HG02642 (cell line): ENCODE data around the gene GPLD1.

Experiments used
- ATAC-seq: cut with Tn5 transposase; IDR thresholded peaks from one replicate; pipeline ENCODE4 v1.9.1; 2021; ENCODE audit warnings: mild to moderate bottlenecking; ENCODE audit not compliant: unreplicated experiment, poor library complexity

GPLD1 gene

GRCh38 chr6:24460966-24461365, 28.4 kb downstream of the GPLD1 start:
- no peak for ATAC-seq

- no peak for ATAC-seq
These were observed 30.4 kb downstream of the GPLD1 start for GRCh38 chr6:24458941-24459340.

GRCh38 chr6:24458134-24458533, 31.2 kb downstream of the GPLD1 start:
- ATAC-seq = no peak

GRCh38 chr6:24455061-24455460, 34.3 kb downstream of the GPLD1 start:
- ATAC-seq = no peak

GRCh38 chr6:24454452-24454851, 34.9 kb downstream of the GPLD1 start:
- no peak for ATAC-seq

- no peak for ATAC-seq
These were observed 35.5 kb downstream of the GPLD1 start for GRCh38 chr6:24453921-24454320.

GRCh38 chr6:24451581-24452388, 37.6 kb downstream of the GPLD1 start:
- no peak for ATAC-seq

GRCh38 chr6:24448828-24449525, 40.4 kb downstream of the GPLD1 start:
- no peak for ATAC-seq

GRCh38 chr6:24448396-24448795, 41.0 kb downstream of the GPLD1 start:
- no peak for ATAC-seq

- no peak for ATAC-seq
These were observed 42.7 kb downstream of the GPLD1 start for GRCh38 chr6:24446670-24447069.

- ATAC-seq = no peak
These were observed 43.7 kb downstream of the GPLD1 start for GRCh38 chr6:24445704-24446103.

- ATAC-seq = no peak
These were observed 44.8 kb downstream of the GPLD1 start for GRCh38 chr6:24444588-24444987.

- ATAC-seq = no peak
These were observed 47.8 kb downstream of the GPLD1 start for GRCh38 chr6:24441599-24441904.

GRCh38 chr6:24440897-24441598, 48.3 kb downstream of the GPLD1 start:
- no peak for ATAC-seq

- ATAC-seq = no peak
These were observed 49.4 kb downstream of the GPLD1 start for GRCh38 chr6:24439858-24440539.

- no peak for ATAC-seq
These were observed 52.4 kb downstream of the GPLD1 start for GRCh38 chr6:24436979-24437378.

GRCh38 chr6:24432611-24433010, 56.8 kb downstream of the GPLD1 start:
- no peak for ATAC-seq

- no peak for ATAC-seq
These were observed 58.3 kb downstream of the GPLD1 start for GRCh38 chr6:24431045-24431451.

- no peak for ATAC-seq
These were observed 59.3 kb downstream of the GPLD1 start for GRCh38 chr6:24430086-24430485.

- no peak for ATAC-seq
These were observed 60.2 kb downstream of the GPLD1 start for GRCh38 chr6:24429146-24429545.

- no peak for ATAC-seq
These were observed 60.8 kb downstream of the GPLD1 start for GRCh38 chr6:24428615-24429014.
